Upper lobe of right lung (tissue), 1 donor: ENCODE results near the gene AP4M1. TPM values are rescaled to one million over a fixed set of nuclear protein-coding genes. Genes with fewer than 3 reads are reported as not detected.

ENCODE experiments used
- ATAC-seq: fragments of 200-7000 bp; cut with Tn5 transposase; one replicate; pipeline ENCODE4 v1.9.1; 2020; ENCODE audit warnings: mild to moderate bottlenecking, moderate library complexity
- DNase-seq: peaks from one replicate; pipeline ENCODE4 v3.0.0-alpha.2; 2020
- H3K27ac ChIP-seq: fragments of 200-600 bp; one replicate; pipeline ENCODE4 v1.8.0; 2022
- H3K27me3 ChIP-seq: fragments of 200-600 bp; one replicate; pipeline ENCODE4 v1.8.0; 2022; ENCODE audit warnings: mild to moderate bottlenecking
- H3K36me3 ChIP-seq: fragments of 200-600 bp; one replicate; pipeline ENCODE4 v1.8.0; 2022
- H3K4me1 ChIP-seq: fragments of 200-600 bp; one replicate; pipeline ENCODE4 v1.8.0; 2022
- H3K4me3 ChIP-seq: fragments of 200-600 bp; one replicate; pipeline ENCODE4 v1.8.0; 2022; ENCODE audit warnings: mild to moderate bottlenecking
- H3K9me3 ChIP-seq: fragments of 200-600 bp; one replicate; pipeline ENCODE4 v1.8.0; 2022
- intact Hi-C: fragments of 100-400 bp; cut with DNase I; formaldehyde crosslinking; loops from one replicate; pipeline ENCODE4 v1.11.0; 2022
- total RNA-seq: library from RNA; stranded (reverse); fragmentation: NEBNext Ultra II Directional; extraction: Animal tissue kit (Norgen Biotek cat#: 25700); gene quantifications from one replicate; pipeline ENCODE4 v1.2.1, GENCODE V29; 2021
- TF ChIP-seq, protein P1 (sequence below): fragments of 200-600 bp; IDR thresholded peaks from one replicate; pipeline ENCODE4 v1.8.0; 2022; ENCODE audit warnings: antibody characterized with exemption
- donor health status: DM: no; HTN: yes; CAD: no; lungs with severe emphysema.

AP4M1 gene
- total RNA-seq, 1 donor from 2014 or later, result 16.8 TPM

DNA sequence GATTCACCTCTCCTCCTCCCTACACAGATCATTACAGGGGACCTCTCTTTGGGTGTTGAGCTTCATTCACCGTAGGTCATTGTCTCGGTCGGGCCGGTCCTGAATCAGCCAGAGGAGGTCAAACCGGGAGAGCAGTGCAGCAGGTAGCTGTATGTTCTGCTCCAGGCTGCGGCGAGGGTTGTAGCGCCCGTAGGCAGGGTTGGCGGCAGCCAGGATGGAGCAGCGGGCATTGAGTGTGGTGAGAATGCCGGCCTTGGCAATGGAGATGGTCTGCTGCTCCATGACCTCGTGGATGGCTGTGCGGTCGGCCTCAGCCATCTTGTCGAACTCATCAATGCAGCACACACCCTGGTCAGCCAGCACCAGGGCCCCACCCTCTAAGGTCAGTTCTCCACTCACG lies 5.7 kb upstream of the AP4M1 start:
- intact Hi-C loops, result no loop called here
- Histone ChIP-seq H3K27ac (no peak overlapping the region), H3K4me1 (peaks cover 14% of the 10 kb centered on the region), H3K4me3 (no peak overlapping the region), H3K27me3 (no peaks in the 10 kb centered on the region), H3K36me3 (peaks cover 87% of the 10 kb centered on the region), H3K9me3 (no peaks in the 10 kb centered on the region)
- DNase-seq (no peak), ATAC-seq (no peak)
- TF ChIP-seq, protein P1, sequence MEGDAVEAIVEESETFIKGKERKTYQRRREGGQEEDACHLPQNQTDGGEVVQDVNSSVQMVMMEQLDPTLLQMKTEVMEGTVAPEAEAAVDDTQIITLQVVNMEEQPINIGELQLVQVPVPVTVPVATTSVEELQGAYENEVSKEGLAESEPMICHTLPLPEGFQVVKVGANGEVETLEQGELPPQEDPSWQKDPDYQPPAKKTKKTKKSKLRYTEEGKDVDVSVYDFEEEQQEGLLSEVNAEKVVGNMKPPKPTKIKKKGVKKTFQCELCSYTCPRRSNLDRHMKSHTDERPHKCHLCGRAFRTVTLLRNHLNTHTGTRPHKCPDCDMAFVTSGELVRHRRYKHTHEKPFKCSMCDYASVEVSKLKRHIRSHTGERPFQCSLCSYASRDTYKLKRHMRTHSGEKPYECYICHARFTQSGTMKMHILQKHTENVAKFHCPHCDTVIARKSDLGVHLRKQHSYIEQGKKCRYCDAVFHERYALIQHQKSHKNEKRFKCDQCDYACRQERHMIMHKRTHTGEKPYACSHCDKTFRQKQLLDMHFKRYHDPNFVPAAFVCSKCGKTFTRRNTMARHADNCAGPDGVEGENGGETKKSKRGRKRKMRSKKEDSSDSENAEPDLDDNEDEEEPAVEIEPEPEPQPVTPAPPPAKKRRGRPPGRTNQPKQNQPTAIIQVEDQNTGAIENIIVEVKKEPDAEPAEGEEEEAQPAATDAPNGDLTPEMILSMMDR, result no peak

DNA sequence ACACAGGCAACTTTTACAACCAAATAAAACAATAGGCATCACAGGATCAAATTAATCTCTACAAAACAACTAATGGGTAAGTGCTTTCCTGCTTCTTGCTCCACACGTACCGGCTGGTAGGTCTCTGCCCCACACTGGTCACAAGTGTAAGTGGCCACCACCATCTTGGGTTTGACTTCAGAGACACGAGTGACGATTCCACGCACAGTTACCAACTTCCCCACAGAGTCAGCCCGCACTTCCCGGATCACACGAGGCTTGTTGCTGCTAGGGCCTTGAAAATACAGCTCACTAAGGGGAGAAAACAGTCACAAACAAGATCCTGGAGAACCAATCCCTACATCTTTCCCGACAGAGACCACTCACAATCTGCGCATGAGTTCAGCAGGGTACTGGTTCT lies 2.5 kb upstream of the AP4M1 start:
- H3K4me3 ChIP-seq, result no peak overlapping the region
- H3K36me3 ChIP-seq, result peaks cover 64% of the 10 kb centered on the region
- H3K27me3 ChIP-seq, result no peaks in the 10 kb centered on the region
- ATAC-seq (no peak), DNase-seq (no peak)
- intact Hi-C loops, result no loop called here
- TF ChIP-seq, protein P1, result no peak
- peaks cover 25% of the 10 kb centered on the region for H3K4me1 ChIP-seq
- H3K9me3 ChIP-seq, result no peaks in the 10 kb centered on the region
- no peak overlapping the region for H3K27ac ChIP-seq

DNA sequence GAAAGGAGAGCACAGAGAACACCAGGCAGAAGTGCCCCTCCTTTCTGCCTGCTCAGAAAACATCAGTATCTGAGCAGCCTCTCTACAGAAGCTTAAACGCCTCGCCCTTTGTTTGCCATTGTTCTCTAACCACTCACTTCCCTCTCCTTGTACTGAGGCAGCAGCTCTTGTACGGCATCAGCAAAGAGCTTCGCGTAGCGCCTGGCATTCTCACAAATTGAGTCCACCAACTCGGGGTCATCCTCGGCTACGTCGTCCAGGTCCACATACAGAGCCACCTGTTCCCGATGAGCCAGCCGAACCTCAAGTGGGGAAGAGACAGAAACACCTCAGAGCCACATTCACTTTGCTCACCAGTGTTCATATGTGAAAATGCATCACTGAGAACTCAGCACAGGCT lies 2.0 kb upstream of the AP4M1 start:
- DNase-seq, result no peak
- Histone ChIP-seq H3K4me1 (peaks cover 25% of the 10 kb centered on the region), H3K27me3 (no peaks in the 10 kb centered on the region), H3K9me3 (no peaks in the 10 kb centered on the region), H3K36me3 (peaks cover 61% of the 10 kb centered on the region), H3K4me3 (peak overlapping the region; percentile 97), H3K27ac (peak overlapping the region; percentile 76)
- intact Hi-C loops, result no loop called here
- TF ChIP-seq, protein P1, result no peak
- ATAC-seq, result no peak

DNA sequence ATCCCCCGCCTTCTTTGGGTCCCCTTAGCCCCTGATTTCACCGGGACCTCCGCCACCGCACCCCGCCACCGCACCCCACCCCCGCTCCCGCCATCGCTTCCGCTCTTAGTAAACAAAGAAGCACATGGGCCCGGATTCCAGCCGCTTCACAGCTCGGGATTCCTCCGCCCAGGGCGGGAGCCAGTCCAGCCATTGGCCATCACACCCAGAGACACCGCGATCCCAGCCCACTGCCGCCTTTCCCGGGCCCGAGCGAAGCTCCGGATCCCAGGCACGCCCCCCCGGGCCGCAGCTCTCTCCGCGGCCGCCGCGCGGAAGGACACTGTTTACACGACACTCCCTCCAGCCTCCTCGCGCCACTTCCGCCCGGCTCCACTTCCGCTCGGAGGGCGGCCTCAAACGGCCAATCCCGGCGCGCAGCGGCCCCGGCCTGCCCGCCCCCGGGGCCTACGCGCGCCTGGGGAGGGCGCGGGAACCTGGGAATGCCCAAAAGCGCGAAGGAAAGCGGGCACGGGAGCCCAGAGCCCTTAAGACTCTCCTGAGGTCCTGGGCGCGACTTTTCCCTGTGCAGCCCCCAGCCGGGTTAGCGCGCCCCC lies 925 bp upstream of the AP4M1 start:
- peak overlapping the region; percentile 97 for H3K4me3 ChIP-seq
- intact Hi-C loops, result no loop called here
- peak; percentile 91 for ATAC-seq
- H3K27me3 ChIP-seq, result no peaks in the 10 kb centered on the region
- no peaks in the 10 kb centered on the region for H3K9me3 ChIP-seq
- H3K27ac ChIP-seq, result peak overlapping the region; percentile 76
- DNase-seq, result peak; percentile 96
- H3K36me3 ChIP-seq, result peaks cover 58% of the 10 kb centered on the region
- H3K4me1 ChIP-seq, result peaks cover 25% of the 10 kb centered on the region
- TF ChIP-seq, protein P1, result no peak

DNA sequence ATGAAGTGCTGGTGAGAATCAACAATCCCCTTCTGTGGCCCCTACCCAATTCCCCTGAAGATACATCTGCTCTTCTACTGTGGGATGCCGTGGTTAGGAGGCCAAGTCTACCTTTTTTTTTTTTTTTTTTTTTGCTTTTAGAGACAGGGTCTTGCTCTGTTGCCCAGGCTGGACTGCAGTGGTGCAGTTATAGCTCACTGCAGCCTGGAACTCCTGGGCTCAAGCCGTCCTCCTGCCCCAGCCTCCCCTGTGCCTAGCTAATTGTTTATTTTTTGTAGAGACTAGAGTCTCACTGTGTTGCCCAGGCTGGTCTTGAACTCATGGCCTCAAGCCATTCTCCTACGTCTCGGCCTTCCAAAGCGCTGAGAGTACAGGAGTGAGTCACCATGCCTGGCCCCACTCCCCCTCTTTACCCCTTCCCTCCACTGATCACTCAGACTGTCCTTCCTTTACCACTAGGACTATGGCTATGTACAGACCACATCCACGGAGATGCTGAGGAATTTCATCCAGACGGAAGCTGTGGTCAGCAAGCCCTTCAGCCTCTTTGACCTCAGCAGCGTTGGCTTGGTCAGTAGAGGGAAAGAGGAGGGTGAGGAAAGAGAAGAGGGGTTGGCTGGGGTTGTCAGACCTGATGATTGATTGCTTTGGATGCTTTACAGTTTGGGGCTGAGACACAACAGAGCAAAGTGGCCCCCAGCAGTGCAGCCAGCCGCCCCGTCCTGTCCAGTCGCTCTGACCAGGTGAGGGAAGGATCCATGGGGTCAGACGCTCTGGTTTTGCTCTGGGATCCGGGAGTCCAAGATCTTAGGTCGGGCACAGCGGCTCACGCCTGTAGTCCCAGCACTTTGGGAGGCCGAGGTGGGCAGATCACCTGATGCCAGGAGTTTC lies 1.8 kb downstream of the AP4M1 start:
- ATAC-seq (no peak), DNase-seq (no peak)
- TF ChIP-seq, protein P1, result no peak
- peaks cover 55% of the 10 kb centered on the region for H3K36me3 ChIP-seq
- no peak overlapping the region for H3K4me3 ChIP-seq
- intact Hi-C loops, result no loop called here
- H3K4me1 ChIP-seq, result peaks cover 25% of the 10 kb centered on the region
- H3K27ac ChIP-seq, result no peak overlapping the region
- H3K9me3 ChIP-seq, result no peaks in the 10 kb centered on the region
- H3K27me3 ChIP-seq, result no peaks in the 10 kb centered on the region
